DND-41 (cell line): ENCODE data around the gene LYVE1.

Experiments
- CTCF ChIP-seq: IDR thresholded peaks from 2 replicates; pipeline ENCODE4 v1.5.1; 2012; ENCODE audit warnings: borderline replicate concordance, low read length, moderate library complexity, mild to moderate bottlenecking; ENCODE audit not compliant: poor library complexity, severe bottlenecking; ENCODE audit errors: extremely low read depth
- EZH2 ChIP-seq: IDR thresholded peaks from 3 replicates; pipeline ENCODE4 v1.6.1; 2012; ENCODE audit warnings: borderline replicate concordance, low read depth, mild to moderate bottlenecking, moderate library complexity, low read length, inconsistent platforms; ENCODE audit not compliant: severe bottlenecking

- TF ChIP-seq EZH2 (no peak), CTCF (no peak)
These were observed 34.1 kb downstream of the LYVE1 start for GRCh38 chr11:10534316-10534715.
